ENCODE results near the gene FOXP1. TPM values are rescaled to one million over a fixed set of nuclear protein-coding genes. Genes with fewer than 3 reads are reported as not detected.

FOXP1 gene
- total RNA-seq, 4 donors from 2014 or later = 86.4 to 107 (median 93.8) TPM

- no peak overlapping the region for H3K27ac ChIP-seq
- 90 to 93% methylated on average over 4 of the region's 4 CpGs for WGBS, 2 donors
- H3K4me3 ChIP-seq = no peak overlapping the region
- DNase-seq (ENCODE audit: low spot score in 2 of 2) = no peak
- H3K4me1 ChIP-seq = peaks cover 0 to 16% (median 0%) of the 10 kb centered on the region in 4 donors
- no peaks in the 10 kb centered on the region for H3K36me3 ChIP-seq
- H3K27me3 ChIP-seq = no peaks in the 10 kb centered on the region
- no peaks in the 10 kb centered on the region for H3K9me3 ChIP-seq
- TF ChIP-seq CTCF (IDR thresholded peaks at IDR 0.05) (no peak), EP300 (IDR thresholded peaks at IDR 0.05) (no peak), POLR2A (IDR thresholded peaks at IDR 0.05) (no peak)
Measured at GRCh38 chr3:71092665-71093064, 490.9 kb downstream of the FOXP1 start.

GRCh38 chr3:71090207-71090606, 493.3 kb downstream of the FOXP1 start:
- H3K27me3 ChIP-seq = no peaks in the 10 kb centered on the region
- no peaks in the 10 kb centered on the region for H3K9me3 ChIP-seq
- no peak for TF ChIP-seq EP300 (IDR thresholded peaks at IDR 0.05)
- TF ChIP-seq CTCF (IDR thresholded peaks at IDR 0.05) = no peak
- no peak for TF ChIP-seq POLR2A (IDR thresholded peaks at IDR 0.05)
- 72 to 81% methylated on average over 3 of the region's 3 CpGs for WGBS, 2 donors
- no peak overlapping the region for H3K4me3 ChIP-seq
- no peak for DNase-seq (ENCODE audit: low spot score in 2 of 2)
- no peaks in the 10 kb centered on the region for H3K36me3 ChIP-seq
- H3K4me1 ChIP-seq = peaks cover 0 to 19% (median 0%) of the 10 kb centered on the region in 4 donors
- H3K27ac ChIP-seq = no peak overlapping the region

- Histone ChIP-seq H3K27ac (no peak overlapping the region), H3K27me3 (no peaks in the 10 kb centered on the region), H3K4me1 (peaks cover 0 to 19% (median 0%) of the 10 kb centered on the region in 4 donors), H3K9me3 (no peaks in the 10 kb centered on the region), H3K36me3 (no peaks in the 10 kb centered on the region), H3K4me3 (no peak overlapping the region)
- 91 to 93% methylated on average over 3 of the region's 3 CpGs for WGBS, 2 donors
- TF ChIP-seq CTCF (IDR thresholded peaks at IDR 0.05) = no peak
- TF ChIP-seq POLR2A (IDR thresholded peaks at IDR 0.05) = no peak
- no peak for TF ChIP-seq EP300 (IDR thresholded peaks at IDR 0.05)
- no peak for DNase-seq (ENCODE audit: low spot score in 2 of 2)
Measured at GRCh38 chr3:71089271-71089847, 494.2 kb downstream of the FOXP1 start.

GRCh38 chr3:71088742-71089141, 494.8 kb downstream of the FOXP1 start:
- Histone ChIP-seq H3K27me3 (no peaks in the 10 kb centered on the region), H3K27ac (no peak overlapping the region), H3K36me3 (no peaks in the 10 kb centered on the region), H3K9me3 (no peaks in the 10 kb centered on the region), H3K4me3 (no peak overlapping the region), H3K4me1 (peaks cover 0 to 19% (median 0%) of the 10 kb centered on the region in 4 donors)
- no peak for TF ChIP-seq POLR2A (IDR thresholded peaks at IDR 0.05)
- TF ChIP-seq EP300 (IDR thresholded peaks at IDR 0.05) = no peak
- no peak for TF ChIP-seq CTCF (IDR thresholded peaks at IDR 0.05)
- no peak for DNase-seq (ENCODE audit: low spot score in 2 of 2)
- 94 to 95% methylated on average over 4 of the region's 4 CpGs for WGBS, 2 donors

GRCh38 chr3:71088019-71088708, 495.4 kb downstream of the FOXP1 start:
- H3K36me3 ChIP-seq = no peaks in the 10 kb centered on the region
- H3K4me1 ChIP-seq = peaks cover 0 to 19% (median 0%) of the 10 kb centered on the region in 4 donors
- TF ChIP-seq EP300 (IDR thresholded peaks at IDR 0.05) (no peak), POLR2A (IDR thresholded peaks at IDR 0.05) (no peak), CTCF (IDR thresholded peaks at IDR 0.05) (no peak)
- WGBS, 2 donors = 92 to 95% methylated on average over 8 of the region's 8 CpGs
- H3K9me3 ChIP-seq = no peaks in the 10 kb centered on the region
- no peak overlapping the region for H3K27ac ChIP-seq
- no peak overlapping the region for H3K4me3 ChIP-seq
- DNase-seq (ENCODE audit: low spot score in 2 of 2) = no peak
- no peaks in the 10 kb centered on the region for H3K27me3 ChIP-seq
